T-helper 1 cell treated with Interleukin-12 subunit alpha and Interleukin-12 subunit beta and Interleukin-4 antibody, amounts not matched to agents 30 ng/mL and 1 ng/mL, for 36 hours (primary cell): Measurements from ENCODE around the gene NIPAL1. TPM values are rescaled to one million over a fixed set of nuclear protein-coding genes. Genes with fewer than 3 reads are reported as not detected.

Experiments
- intact Hi-C: fragments of 100-400 bp; cut with micrococcal nuclease; formaldehyde crosslinking; loops from one replicate; pipeline ENCODE4 v1.15.1; 2024
- total RNA-seq: library from RNA; stranded (reverse); gene quantifications from 2 replicates; pipeline ENCODE4 v1.2.3, GENCODE V29; 2022

The NIPAL1 gene
- total RNA-seq, 1 donor from 2014 or later, result 1.1 TPM

- intact Hi-C loops, result no loop called here
Measured at GRCh38 chr4:48024522-48024921, 8.0 kb downstream of the NIPAL1 start.

GRCh38 chr4:48025005-48025404 lies 8.4 kb downstream of the NIPAL1 start:
- intact Hi-C loops, result no loop called here

DNA sequence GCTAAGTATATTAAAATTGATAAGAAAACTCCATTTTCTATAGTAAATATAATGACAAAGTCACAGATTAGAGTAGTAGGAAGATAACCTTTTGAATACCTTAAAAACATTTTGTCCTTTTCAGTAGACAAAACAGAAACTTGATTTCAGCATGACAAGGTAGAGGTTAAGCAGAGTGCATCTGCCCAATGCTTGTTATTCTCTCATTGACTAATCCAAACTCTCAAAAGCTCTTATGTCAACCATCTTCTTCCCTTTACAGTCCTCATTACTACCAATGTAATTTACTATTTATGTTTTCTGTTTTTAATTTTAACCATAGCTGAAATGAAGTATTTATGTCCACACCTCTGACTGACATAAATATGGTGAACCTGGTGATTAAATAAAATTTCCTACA lies 11.1 kb downstream of the NIPAL1 start:
- intact Hi-C loops, result no loop called here

GRCh38 chr4:48028696-48029095 lies 12.1 kb downstream of the NIPAL1 start:
- intact Hi-C loops, result no loop called here

DNA sequence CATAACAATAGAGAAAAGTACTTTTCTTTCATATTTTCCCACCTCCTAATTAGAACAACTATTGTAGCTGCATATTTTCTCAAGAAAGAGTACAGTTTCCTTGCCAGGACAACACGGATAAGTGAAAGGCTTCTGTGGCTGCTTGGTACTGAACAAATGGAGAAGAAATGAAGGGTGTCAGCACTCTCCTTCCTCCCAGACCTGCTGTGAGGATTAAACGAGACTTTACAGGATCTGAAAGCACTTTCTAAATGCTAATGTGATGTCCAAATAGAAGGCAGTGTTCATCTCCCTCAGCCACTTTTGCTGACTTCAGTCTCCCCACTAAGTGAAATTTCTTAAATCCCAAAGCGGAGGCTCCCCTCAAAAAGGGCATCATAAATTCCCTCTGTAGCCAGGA lies 13.9 kb downstream of the NIPAL1 start:
- intact Hi-C loops, result no loop called here

DNA sequence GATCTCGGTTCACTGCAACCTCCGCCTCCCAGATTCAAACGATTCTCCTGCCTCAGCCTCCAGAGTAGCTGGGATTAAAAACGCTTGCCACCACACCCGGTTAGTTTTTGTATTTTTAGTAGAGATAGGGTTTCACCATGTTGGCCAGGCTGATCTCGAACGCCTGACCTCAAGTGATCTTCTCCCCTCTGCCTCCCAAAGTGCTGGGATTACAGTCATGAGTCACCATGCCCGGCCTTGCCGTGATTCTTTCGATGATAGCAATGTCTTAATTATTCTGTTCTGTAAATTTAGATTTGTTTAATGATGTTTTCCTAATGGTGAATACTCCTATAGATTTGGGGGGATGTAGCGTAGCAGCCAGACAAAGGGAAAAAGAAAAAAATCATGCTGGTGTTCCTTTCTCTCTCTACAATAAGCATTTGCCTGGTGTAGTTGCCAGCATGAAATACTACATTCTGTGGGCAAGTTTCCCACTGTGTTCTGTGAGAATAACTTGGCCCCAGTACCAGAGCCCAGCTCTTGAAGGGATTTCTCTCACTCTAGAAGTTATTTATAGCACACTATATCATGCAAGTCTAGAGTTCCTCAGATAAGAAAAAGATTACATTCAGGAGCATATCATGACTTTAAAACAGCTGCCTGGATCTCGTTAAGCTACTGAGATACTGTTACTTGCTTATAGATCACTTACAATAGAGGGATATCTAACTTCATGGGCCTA lies 15.4 kb downstream of the NIPAL1 start:
- intact Hi-C loops, result no loop called here

DNA sequence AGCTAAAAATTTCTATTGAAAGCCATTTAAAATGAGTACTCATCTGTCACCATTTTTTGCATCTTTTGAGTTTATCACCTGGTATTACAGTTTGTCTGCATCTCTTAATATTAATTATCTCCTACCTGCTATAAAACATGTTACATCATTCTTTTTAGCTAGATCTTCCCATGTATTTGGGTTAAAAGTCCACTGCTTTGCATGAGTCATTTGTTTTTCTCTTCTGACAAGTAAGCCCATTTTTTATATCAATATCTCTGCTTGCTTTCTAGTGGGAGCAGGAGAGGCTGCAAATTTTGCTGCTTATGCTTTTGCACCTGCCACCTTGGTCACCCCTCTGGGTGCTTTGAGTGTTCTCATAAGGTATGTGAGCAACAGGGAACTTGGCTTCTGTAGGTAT lies 16.1 kb downstream of the NIPAL1 start:
- intact Hi-C loops, result loop anchor here (1.0 kb wide), 2 partner anchors 55 to 77 kb away; no protein-coding TSS in a partner anchor

- intact Hi-C loops, result loop anchor here (1.0 kb wide), 2 partner anchors 54 to 76 kb away; no protein-coding TSS in a partner anchor
Measured at GRCh38 chr4:48033412-48033811, 16.8 kb downstream of the NIPAL1 start.

GRCh38 chr4:48033825-48034413 lies 17.3 kb downstream of the NIPAL1 start:
- intact Hi-C loops, result loop anchor here (1.0 kb wide), 3 partner anchors 53 to 107 kb away; no protein-coding TSS in a partner anchor

GRCh38 chr4:48035952-48036351 lies 19.4 kb downstream of the NIPAL1 start:
- intact Hi-C loops, result loop anchor here (1.0 kb wide), 1 partner anchor 11 kb away; no protein-coding TSS in a partner anchor

DNA sequence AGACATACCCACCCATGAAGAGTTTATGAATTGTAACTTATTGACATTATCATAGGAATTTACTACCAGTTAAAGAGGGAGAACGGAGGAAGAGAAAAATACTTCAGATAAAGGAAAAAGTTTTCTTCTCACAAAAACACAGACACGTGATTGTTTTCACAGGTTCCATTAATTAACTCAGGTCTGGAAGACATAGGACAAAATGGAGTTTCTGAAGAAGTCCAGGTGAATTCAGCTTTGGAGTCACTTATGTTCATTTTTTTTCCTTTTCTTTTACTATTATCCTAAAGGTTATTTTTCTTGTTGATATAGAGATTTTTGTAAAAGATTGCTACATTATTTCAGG lies 20.5 kb downstream of the NIPAL1 start:
- intact Hi-C loops, result no loop called here

- intact Hi-C loops, result no loop called here
Measured at GRCh38 chr4:48038666-48039065, 22.1 kb downstream of the NIPAL1 start.

DNA sequence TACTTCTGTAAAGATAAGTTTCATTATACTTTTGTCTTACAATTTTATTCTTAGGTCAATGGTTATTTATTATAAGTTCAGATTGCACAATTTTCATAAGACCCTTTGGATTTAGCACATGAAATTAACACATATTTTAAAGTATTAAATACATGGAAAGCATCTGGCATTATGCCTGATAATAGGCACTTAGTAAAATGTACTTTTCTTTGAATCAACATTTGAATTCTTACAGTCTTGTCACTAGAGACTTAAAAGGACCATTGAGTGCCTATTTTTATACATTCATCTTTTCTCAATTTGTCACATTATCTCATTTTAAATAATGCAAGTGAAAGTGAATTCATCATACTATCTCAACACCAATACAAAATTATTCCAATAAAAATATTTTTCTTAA lies 23.0 kb downstream of the NIPAL1 start:
- intact Hi-C loops, result no loop called here

DNA sequence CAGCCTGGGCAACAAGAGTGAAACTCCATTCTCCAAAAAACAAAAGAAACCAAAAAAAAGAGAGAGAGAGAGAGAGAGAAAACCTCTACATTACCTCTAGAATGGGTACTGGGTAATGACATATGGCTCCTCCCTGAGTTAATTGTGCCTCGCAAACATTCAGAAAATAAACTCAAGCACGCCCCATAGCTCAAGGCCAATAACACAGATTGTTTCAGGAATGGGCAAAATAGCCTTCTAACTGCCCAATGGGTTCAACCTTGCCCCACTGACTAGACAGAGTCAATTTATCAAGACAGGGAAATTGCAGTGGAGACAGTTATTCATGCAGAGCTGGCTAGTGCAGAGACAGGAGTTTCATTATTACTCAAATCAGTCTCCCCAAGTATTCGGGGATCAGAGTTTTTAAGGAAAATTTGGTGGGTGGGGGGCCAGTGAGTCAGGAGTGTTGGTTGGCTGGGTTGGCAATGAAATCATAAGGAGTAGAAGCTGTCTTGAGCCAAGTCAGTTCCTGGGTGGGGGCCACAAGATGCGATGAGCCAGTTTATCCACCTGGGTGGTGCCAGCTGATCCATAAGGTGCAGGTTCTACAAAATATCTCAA lies 25.1 kb downstream of the NIPAL1 start:
- intact Hi-C loops, result loop anchor here (10.0 kb wide), 1 partner anchor 577 kb away; the partner anchor contains the start of gene COMMD8

GRCh38 chr4:48042979-48043461 lies 26.4 kb downstream of the NIPAL1 start:
- intact Hi-C loops, result loop anchor here (10.0 kb wide), 1 partner anchor 578 kb away; the partner anchor contains the start of gene COMMD8

DNA sequence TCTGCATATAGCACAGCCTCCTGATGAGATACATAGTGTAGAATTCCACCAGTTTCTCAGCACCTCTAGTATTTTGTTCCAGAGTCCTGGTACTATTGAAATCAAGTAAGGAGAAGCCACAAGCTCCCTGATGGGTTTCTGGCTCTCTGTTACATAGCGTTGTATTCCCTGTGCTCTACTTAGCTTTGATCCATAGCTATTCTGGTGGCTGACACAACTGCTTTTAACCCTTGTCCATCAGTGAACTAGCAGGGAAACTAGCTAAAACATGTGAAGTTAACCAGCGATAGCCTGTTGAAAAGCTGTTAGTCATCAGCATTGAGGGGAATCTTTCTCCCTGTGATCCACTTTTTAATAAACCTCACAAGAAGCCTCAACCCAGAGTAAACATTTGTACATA lies 26.9 kb downstream of the NIPAL1 start:
- intact Hi-C loops, result loop anchor here (10.0 kb wide), 1 partner anchor 579 kb away; the partner anchor contains the start of gene COMMD8

DNA sequence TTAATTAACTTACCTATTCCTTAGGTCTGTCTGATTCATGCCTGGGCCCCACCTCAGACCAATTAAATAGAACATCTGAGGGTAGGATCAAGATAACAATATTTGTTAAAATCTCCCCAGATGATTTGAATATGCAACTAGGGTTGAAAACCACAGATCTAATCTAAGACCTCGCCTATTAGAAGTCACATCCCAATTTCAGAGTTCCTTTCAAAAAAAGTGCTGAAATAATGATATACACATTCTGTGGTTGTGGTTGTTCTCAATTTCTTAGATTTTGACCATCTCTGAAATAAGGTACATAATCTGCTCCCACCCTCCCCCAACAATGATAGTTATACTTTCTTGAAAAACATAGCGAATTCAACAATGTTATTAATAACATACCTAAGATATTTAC lies 27.7 kb downstream of the NIPAL1 start:
- intact Hi-C loops, result loop anchor here (10.0 kb wide), 1 partner anchor 579 kb away; the partner anchor contains the start of gene COMMD8

DNA sequence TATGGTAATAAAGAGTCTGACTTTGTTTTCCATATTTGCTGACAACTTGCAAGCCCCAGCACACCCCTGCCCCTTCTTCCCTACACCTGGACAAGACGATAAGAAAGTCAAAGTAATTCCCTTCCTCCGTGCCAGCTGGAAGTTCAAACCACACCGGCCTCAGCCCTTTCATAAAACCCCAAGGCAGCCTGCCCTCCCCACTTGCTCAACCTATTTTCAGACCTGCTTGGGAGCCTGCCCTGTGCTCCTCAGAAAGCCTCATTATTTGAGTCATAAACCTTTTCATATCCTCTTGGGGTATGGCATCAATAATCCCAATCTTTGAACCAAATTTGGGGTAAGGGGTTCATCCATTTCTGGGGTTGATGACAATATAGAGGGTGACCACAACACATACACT lies 29.5 kb downstream of the NIPAL1 start:
- intact Hi-C loops, result loop anchor here (10.0 kb wide), 1 partner anchor 581 kb away; the partner anchor contains the start of gene COMMD8

GRCh38 chr4:48047421-48047844 lies 30.9 kb downstream of the NIPAL1 start:
- intact Hi-C loops, result loop anchor here (1.0 to 10.0 kb wide), 2 partner anchors 11 to 583 kb away; partner anchors contain the start of gene COMMD8

DNA sequence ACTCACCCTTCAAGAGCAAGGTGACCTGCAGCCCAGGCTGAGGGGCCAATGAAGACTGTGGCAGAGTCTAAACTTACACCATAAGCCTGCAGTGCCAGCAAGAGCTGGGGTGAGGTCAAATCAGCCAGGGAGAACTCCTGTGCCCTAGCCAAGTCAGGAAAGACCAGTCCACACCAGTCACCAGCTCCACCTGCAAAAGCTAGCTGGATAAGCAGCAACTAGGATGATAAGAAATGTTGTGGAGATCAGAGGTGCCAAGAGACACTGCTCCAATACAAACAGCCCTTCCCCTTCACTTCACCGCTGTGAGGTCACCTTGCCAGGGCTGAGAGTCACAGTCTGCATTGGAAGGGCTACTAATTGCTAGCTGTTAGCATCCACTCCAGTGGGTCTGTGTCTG lies 31.3 kb downstream of the NIPAL1 start:
- intact Hi-C loops, result loop anchor here (1.0 to 10.0 kb wide), 2 partner anchors 12 to 583 kb away; partner anchors contain the start of gene COMMD8

GRCh38 chr4:48049483-48049882 lies 32.9 kb downstream of the NIPAL1 start:
- intact Hi-C loops, result loop anchor here (10.0 kb wide), 1 partner anchor 585 kb away; the partner anchor contains the start of gene COMMD8

DNA sequence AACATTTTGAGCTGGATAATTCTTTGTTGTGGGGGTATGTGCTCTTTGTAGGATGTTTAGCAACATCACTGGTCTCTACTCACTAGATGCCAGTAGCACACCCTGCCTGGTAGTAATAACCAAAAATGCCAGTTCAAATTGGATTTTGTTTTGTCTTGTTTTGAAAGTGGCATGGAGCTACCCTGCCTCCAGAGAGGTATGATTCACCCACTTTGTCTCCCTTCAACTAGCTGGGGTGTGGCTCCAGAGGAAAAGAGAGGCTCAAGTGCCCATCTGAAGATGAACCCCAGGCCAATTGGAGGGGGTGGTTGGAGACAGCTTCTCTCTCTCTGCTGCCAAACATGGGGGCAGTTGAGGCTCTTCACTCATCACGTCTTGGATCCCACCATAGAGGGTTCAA lies 34.5 kb downstream of the NIPAL1 start:
- intact Hi-C loops, result no loop called here
